Stimulated activated CD8-positive, alpha-beta memory T cell treated with anti-CD3 and anti-CD28 coated beads, Interleukin-7, amount 100 ng/mL, for 48 hours (primary cell): ENCODE data around the gene PTPN4.

ENCODE experiments used
- DNase-seq, 2 donors: peaks; one replicate each; pipeline ENCODE4 v3.0.0-alpha.2; 2020; ENCODE audit warnings: low read depth in 1 of 2; ENCODE audit errors: extremely low read depth in 1 of 2

Gene PTPN4

GRCh38 chr2:119853777-119854399 is 94.2 kb downstream of the PTPN4 start:
- no peak for DNase-seq

GRCh38 chr2:119856469-119856901 is 96.8 kb downstream of the PTPN4 start:
- DNase-seq = no peak

- DNase-seq = no peak
Measured at GRCh38 chr2:119857742-119858141, 98.0 kb downstream of the PTPN4 start.

GRCh38 chr2:119859528-119859927 is 99.8 kb downstream of the PTPN4 start:
- no peak for DNase-seq

- no peak for DNase-seq
Measured at GRCh38 chr2:119860924-119861323, 101.2 kb downstream of the PTPN4 start.

GRCh38 chr2:119862127-119862889 is 102.6 kb downstream of the PTPN4 start:
- DNase-seq = no peak

- DNase-seq = no peak
Measured at GRCh38 chr2:119864318-119864717, 104.6 kb downstream of the PTPN4 start.

GRCh38 chr2:119871725-119872124 is 112.0 kb downstream of the PTPN4 start:
- no peak for DNase-seq

- DNase-seq = no peak
Measured at GRCh38 chr2:119873350-119874315, 113.9 kb downstream of the PTPN4 start.

- no peak for DNase-seq
Measured at GRCh38 chr2:119879502-119879901, 119.8 kb downstream of the PTPN4 start.

GRCh38 chr2:119888680-119889079 is 129.0 kb downstream of the PTPN4 start:
- DNase-seq = no peak

GRCh38 chr2:119897736-119898395 is 138.1 kb downstream of the PTPN4 start:
- DNase-seq = no peak

- DNase-seq = no peak
Measured at GRCh38 chr2:119901013-119901412, 141.3 kb downstream of the PTPN4 start.

- no peak for DNase-seq
Measured at GRCh38 chr2:119910566-119910965, 150.8 kb downstream of the PTPN4 start.

GRCh38 chr2:119914266-119914665 is 154.5 kb downstream of the PTPN4 start:
- no peak for DNase-seq

- DNase-seq = no peak
Measured at GRCh38 chr2:119921825-119922224, 162.1 kb downstream of the PTPN4 start.

- no peak for DNase-seq
Measured at GRCh38 chr2:119922699-119923098, 163.0 kb downstream of the PTPN4 start.

- peak in 1 of 2 donors; percentile 2 for DNase-seq
Measured at GRCh38 chr2:119929537-119929936, 169.8 kb downstream of the PTPN4 start.

- DNase-seq = no peak
Measured at GRCh38 chr2:119932809-119933208, 173.1 kb downstream of the PTPN4 start.

- DNase-seq = no peak
Measured at GRCh38 chr2:119934319-119934718, 174.6 kb downstream of the PTPN4 start.

GRCh38 chr2:119937680-119938079 is 178.0 kb downstream of the PTPN4 start:
- no peak for DNase-seq
